BLaER1 treated with 17β-estradiol and CSF1 and Interleukin-3, amounts not matched to agents 10 nM and 100 nM (cell line): ENCODE measurements around the gene PACSIN3.

Experiments used
- H3K27ac ChIP-seq, 11 experiments: shearing (Covaris generic); formaldehyde crosslinking; 2 replicates each; pipeline ENCODE4 v1.8.1; 2022
- H3K27me3 ChIP-seq, 11 experiments: shearing (Covaris generic); formaldehyde crosslinking; 2 replicates each; pipeline ENCODE4 v1.8.1; 2022
- H3K36me3 ChIP-seq, 11 experiments: shearing (Covaris generic); formaldehyde crosslinking; 2 replicates each; pipeline ENCODE4 v1.8.1; 2022
- H3K4me1 ChIP-seq, 10 experiments: shearing (Covaris generic); formaldehyde crosslinking; 2 replicates each; pipeline ENCODE4 v1.8.1; 2022
- H3K4me2 ChIP-seq, 11 experiments: shearing (Covaris generic); formaldehyde crosslinking; 2 replicates each; pipeline ENCODE4 v1.8.1; 2022
- H3K4me3 ChIP-seq, 10 experiments: shearing (Covaris generic); formaldehyde crosslinking; 2 replicates each; pipeline ENCODE4 v1.8.1; 2022
- H3K9ac ChIP-seq, 11 experiments: shearing (Covaris generic); formaldehyde crosslinking; 2 replicates each; pipeline ENCODE4 v1.8.1; 2022
- H3K9me3 ChIP-seq, 11 experiments: shearing (Covaris generic); formaldehyde crosslinking; replicated peaks in 1 of 11; 2 replicates each; pipeline ENCODE4 v1.8.1; 2022
- H4K20me1 ChIP-seq, 11 experiments: shearing (Covaris generic); formaldehyde crosslinking; 2 replicates each; pipeline ENCODE4 v1.8.1; 2022
- Cebpa-rat ChIP-seq, 11 experiments: shearing (Covaris generic); IDR thresholded peaks; 2 replicates each; pipeline ENCODE4 v1.8.1; 2022

The PACSIN3 gene

DNA sequence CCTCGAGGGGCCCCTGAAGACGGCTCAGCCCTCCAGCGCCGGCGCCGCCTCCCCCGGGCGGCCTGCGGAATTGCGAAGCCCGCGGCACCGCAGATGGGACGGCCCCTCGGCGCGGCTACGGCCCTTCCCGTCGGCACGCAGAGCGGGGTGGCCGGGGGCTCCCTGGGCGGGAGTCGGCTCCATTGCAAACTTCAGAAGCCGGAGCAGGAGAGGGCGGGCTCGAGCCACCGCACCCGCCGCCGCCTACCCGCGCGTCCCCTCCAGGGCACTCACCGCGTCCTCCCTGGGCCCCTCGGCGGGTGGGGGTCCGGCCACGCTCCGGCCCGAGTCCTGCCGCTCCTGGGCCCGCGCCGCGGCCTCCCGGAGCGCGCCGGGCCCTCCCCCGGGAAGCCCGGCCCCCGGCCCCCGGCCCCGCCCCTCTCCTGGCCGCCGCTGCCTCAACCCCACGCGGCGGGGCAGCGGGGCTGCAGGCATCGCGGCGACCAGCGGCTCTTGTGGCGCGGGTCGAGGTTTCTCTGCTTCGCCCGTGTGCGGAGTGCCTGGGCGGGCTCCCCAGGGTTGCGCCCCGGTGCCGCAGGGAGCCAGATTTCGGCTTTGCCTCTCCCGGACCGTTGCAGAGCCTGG is at the start of gene PACSIN3:
Gene PACSIN3, minus strand, starts transcription at position 359 of the 624 bp plus-strand sequence. CDS start 3,707 bp downstream, outside the sequence.
- H4K20me1 ChIP-seq: peaks cover 0 to 22% (median 0%) of the 10 kb centered on the region in 11 experiments; a peak in 7 of 22 replicates
- no peaks in the 10 kb centered on the region for H3K9me3 ChIP-seq
- peak within 1 kb of the TSS; percentile 9 to 84 (median 80); a peak in 21 of 22 replicates for H3K27ac ChIP-seq
- H3K9ac ChIP-seq: peak within 1 kb of the TSS; percentile 74 to 91 (median 85)
- H3K4me2 ChIP-seq: peak within 1 kb of the TSS; percentile 80 to 100 (median 97)
- H3K27me3 ChIP-seq: peaks cover 0 to 7% (median 0%) of the 10 kb centered on the region in 11 experiments; a peak in 3 of 22 replicates
- no peak for TF ChIP-seq Cebpa-rat (IDR thresholded peaks at IDR 0.05)
- H3K36me3 ChIP-seq: peaks cover 0 to 12% (median 5%) of the 10 kb centered on the region in 11 experiments; a peak in 7 of 22 replicates
- peaks cover 33 to 64% (median 53%) of the 10 kb centered on the region in 10 experiments for H3K4me1 ChIP-seq
- peak within 1 kb of the TSS; percentile 64 to 83 (median 76) for H3K4me3 ChIP-seq

DNA sequence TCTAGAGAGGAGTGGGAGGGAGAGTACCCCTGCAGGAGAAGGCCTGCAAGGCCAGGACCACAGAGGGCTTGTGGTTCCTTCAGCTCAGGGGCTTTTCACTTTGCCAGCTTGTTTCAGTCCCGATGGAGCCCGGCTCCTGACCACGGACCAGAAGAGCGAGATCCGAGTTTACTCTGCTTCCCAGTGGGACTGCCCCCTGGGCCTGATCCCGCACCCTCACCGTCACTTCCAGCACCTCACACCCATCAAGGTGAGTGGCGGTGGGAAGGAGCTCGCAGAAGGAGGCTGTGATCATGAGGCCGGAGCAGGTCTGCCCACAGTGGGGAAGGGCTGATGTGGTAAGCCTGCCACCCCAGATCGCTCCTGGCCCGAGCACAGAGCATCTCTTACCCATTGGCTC is 48.9 kb upstream of the PACSIN3 start:
- no peak for TF ChIP-seq Cebpa-rat (IDR thresholded peaks at IDR 0.05)
- Histone ChIP-seq H3K27ac (no peak overlapping the region), H3K4me1 (peaks cover 14 to 41% (median 18%) of the 10 kb centered on the region in 10 experiments), H3K9ac (peak overlapping the region in 2 of 11 experiments; percentile 1 to 8; a peak in 1 of 22 replicates), H4K20me1 (peaks cover 0 to 38% (median 0%) of the 10 kb centered on the region in 11 experiments; a peak in 4 of 22 replicates), H3K4me3 (no peak overlapping the region), H3K4me2 (no peak overlapping the region), H3K36me3 (peaks cover 64 to 98% (median 85%) of the 10 kb centered on the region in 11 experiments), H3K9me3 (no peaks in the 10 kb centered on the region), H3K27me3 (no peaks in the 10 kb centered on the region)

DNA sequence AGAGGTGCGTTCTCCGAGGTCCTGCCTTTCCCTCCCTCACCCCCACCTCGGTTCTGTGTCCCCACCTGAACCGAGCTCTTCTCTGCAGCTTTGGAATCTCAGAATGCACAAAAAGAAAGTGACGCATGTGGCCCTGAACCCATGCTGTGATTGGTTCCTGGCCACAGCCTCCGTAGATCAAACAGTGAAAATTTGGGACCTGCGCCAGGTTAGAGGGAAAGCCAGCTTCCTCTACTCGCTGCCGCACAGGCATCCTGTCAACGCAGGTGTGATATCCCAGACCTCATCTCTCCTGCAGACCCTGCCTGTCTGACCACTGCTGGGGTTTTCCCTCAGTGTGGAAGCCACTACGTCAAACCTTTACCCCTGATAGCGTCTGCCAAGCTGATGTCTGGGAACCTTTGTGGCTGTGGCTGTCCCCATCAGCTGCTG is 48.5 kb upstream of the PACSIN3 start:
- Histone ChIP-seq H4K20me1 (peaks cover 0 to 35% (median 0%) of the 10 kb centered on the region in 11 experiments; a peak in 4 of 22 replicates), H3K9me3 (no peaks in the 10 kb centered on the region), H3K27ac (no peak overlapping the region), H3K36me3 (peaks cover 59 to 98% (median 85%) of the 10 kb centered on the region in 11 experiments), H3K4me2 (no peak overlapping the region), H3K27me3 (no peaks in the 10 kb centered on the region), H3K4me1 (peaks cover 12 to 36% (median 16%) of the 10 kb centered on the region in 10 experiments), H3K9ac (peak overlapping the region in 2 of 11 experiments; percentile 1 to 8; a peak in 1 of 22 replicates), H3K4me3 (no peak overlapping the region)
- TF ChIP-seq Cebpa-rat (IDR thresholded peaks at IDR 0.05): no peak

DNA sequence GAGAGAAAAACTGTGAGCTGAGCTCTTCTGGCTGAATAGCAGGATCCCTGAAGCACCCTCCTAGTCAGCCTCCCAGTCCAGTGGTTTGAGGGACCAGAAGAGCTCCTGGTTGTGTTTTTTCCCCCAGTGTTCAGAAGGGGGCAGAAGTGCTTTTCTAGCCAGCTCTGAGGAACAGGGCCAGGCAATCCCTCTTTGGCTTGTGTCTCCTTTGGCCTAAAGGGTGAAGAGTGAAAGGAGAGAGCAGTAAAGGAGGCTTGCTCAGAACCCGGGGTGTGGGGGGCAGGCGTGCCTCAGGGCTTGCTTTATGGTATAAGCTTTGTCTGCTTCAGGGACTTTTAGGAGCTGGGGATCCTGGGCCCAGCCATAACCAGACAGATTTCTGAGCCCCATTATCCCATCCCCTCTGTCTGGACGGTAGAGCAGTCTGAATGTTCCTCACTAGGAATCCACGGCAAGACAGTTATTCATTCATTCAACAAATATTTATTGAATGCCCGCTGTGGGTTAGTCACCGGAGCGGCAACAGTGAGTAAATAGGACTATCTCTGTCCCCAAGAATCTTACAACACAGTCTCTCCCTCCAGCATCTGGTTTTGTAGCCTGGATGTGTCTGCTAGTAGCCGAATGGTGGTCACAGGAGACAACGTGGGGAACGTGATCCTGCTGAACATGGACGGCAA is 47.9 kb upstream of the PACSIN3 start:
- Histone ChIP-seq H3K27ac (no peak overlapping the region), H3K9ac (no peak overlapping the region; a peak in 2 of 22 replicates), H3K4me2 (no peak overlapping the region), H3K4me1 (peaks cover 6 to 31% (median 10%) of the 10 kb centered on the region in 10 experiments), H3K27me3 (no peaks in the 10 kb centered on the region), H3K4me3 (no peak overlapping the region), H4K20me1 (peaks cover 0 to 29% (median 0%) of the 10 kb centered on the region in 11 experiments; a peak in 4 of 22 replicates), H3K9me3 (no peaks in the 10 kb centered on the region), H3K36me3 (peaks cover 57 to 98% (median 85%) of the 10 kb centered on the region in 11 experiments)
- TF ChIP-seq Cebpa-rat (IDR thresholded peaks at IDR 0.05): no peak

DNA sequence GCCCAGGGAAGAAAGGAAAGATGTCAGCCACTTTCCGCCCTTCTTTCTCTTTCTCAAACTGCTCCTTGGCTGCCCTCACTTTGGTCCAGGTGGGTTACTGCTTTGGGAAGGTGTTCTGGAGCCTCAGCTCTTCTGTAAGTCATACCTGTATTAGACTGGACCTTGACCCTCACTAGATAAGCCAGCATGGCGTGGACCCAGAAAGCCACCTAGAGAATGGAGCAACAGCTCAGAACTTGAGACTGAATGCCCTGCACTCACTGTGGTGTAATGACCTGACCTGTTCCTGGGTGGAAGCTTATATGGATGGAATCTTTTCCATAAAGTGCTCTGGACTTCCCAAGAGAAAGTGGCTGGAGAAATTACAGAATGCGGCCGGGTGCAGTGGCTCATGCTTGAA is 46.8 kb upstream of the PACSIN3 start:
- Histone ChIP-seq H3K9me3 (no peaks in the 10 kb centered on the region), H3K27me3 (no peaks in the 10 kb centered on the region), H4K20me1 (peaks cover 0 to 26% (median 0%) of the 10 kb centered on the region in 11 experiments; a peak in 4 of 22 replicates), H3K9ac (peak overlapping the region in 1 of 11 experiments; percentile 34; a peak in 1 of 22 replicates), H3K4me2 (no peak overlapping the region), H3K4me3 (no peak overlapping the region), H3K27ac (no peak overlapping the region), H3K4me1 (peaks cover 0 to 20% (median 2%) of the 10 kb centered on the region in 10 experiments; a peak in 7 of 20 replicates), H3K36me3 (peaks cover 57 to 98% (median 86%) of the 10 kb centered on the region in 11 experiments)
- TF ChIP-seq Cebpa-rat (IDR thresholded peaks at IDR 0.05): no peak

DNA sequence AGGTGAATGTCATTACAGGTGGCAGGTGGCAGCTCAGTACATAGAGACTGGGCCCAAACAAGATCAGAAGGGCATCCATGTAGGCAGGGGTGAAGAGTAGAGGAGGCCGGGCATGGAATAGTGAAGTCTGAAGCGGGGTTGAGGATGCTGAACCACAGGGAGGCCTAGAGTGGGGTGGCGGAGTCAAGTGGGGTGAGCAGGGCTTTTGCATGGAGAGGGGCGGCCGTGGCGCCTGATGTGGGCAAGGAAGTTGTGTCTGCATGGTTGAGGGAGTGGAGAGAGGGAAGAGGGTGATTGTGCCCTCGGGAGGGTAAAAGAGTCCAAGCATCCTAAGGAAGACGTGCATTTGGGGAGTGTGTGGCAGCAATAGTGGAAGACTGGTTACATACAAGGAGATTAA is 42.9 kb upstream of the PACSIN3 start:
- Histone ChIP-seq H3K4me2 (no peak overlapping the region), H3K4me3 (no peak overlapping the region), H3K27ac (no peak overlapping the region), H3K36me3 (peaks cover 61 to 96% (median 82%) of the 10 kb centered on the region in 11 experiments), H3K9me3 (no peaks in the 10 kb centered on the region), H3K27me3 (no peaks in the 10 kb centered on the region), H3K9ac (no peak overlapping the region), H3K4me1 (peaks cover 0 to 9% (median 0%) of the 10 kb centered on the region in 10 experiments; a peak in 1 of 20 replicates), H4K20me1 (peaks cover 0 to 15% (median 0%) of the 10 kb centered on the region in 11 experiments; a peak in 5 of 22 replicates)
- TF ChIP-seq Cebpa-rat (IDR thresholded peaks at IDR 0.05): no peak

DNA sequence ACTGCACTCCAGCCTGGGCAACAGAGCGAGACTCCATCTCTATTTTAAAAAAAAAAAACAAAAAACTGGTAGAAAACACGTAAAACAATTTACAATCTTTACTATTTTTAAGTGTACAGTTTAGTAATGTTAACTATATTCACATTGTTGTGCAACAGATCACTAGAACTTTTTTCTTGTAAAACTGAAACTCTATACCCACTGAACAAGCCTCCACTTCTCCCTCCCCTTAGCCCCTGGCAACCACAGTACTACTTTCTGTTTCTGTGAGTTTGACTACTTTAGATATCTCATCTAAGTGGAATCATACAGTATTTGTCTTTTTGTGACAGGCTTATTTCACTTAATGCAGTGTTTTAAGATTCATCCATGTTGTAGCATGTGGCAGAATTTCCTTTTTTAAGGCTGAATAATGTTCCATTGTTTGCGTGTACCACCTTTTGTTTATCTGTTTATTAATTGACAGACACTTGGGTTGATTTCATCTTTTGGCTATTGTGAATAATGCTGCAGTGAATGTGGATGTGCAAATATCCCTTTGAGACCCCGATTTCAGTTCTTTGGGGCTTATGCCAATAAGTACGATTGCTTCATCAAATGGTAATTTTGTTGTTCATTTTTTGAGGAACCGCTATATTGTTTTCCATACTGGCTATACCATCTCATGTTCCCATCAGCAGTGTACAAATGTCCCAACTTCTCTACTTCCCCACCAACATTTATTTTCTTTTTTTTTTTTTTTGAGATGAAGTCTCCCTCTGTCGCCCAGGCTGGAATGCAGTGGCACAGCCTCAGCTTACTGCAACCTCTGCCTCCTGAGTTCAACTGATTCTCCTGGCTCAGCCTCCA is 39.5 kb upstream of the PACSIN3 start:
- no peak overlapping the region for H3K4me2 ChIP-seq
- peaks cover 0 to 9% (median 0%) of the 10 kb centered on the region in 10 experiments; a peak in 1 of 20 replicates for H3K4me1 ChIP-seq
- H3K9me3 ChIP-seq: no peaks in the 10 kb centered on the region
- no peak for TF ChIP-seq Cebpa-rat (IDR thresholded peaks at IDR 0.05)
- H4K20me1 ChIP-seq: peaks cover 0 to 9% (median 0%) of the 10 kb centered on the region in 11 experiments; a peak in 6 of 22 replicates
- peak overlapping the region in 1 of 11 experiments; percentile 18; a peak in 1 of 22 replicates for H3K27ac ChIP-seq
- no peak overlapping the region for H3K9ac ChIP-seq
- peaks cover 77 to 97% (median 96%) of the 10 kb centered on the region in 11 experiments for H3K36me3 ChIP-seq
- H3K4me3 ChIP-seq: no peak overlapping the region
- no peaks in the 10 kb centered on the region for H3K27me3 ChIP-seq

DNA sequence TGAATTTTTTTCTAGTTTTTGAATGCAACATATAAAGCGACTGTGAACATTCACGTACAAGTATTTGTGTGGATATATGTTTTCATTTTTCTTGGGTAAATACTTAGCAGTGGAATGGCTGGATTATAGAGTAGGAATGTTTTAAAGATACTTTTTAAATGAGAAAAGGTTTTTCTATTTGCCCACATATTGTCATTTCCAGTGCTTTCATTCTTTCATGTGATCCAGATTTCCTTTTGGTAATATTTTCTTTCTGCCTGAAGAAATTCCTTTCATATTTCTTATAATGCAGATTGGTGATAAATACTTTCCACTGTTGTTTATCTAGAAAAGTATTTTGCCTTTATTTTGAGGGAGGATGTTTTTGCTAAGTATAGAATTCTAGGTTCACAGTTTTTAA is 36.5 kb upstream of the PACSIN3 start:
- no peaks in the 10 kb centered on the region for H3K27me3 ChIP-seq
- H3K9me3 ChIP-seq: no peaks in the 10 kb centered on the region
- H3K4me3 ChIP-seq: no peak overlapping the region
- peaks cover 0 to 29% (median 9%) of the 10 kb centered on the region in 11 experiments; a peak in 11 of 22 replicates for H4K20me1 ChIP-seq
- no peak overlapping the region for H3K4me2 ChIP-seq
- peaks cover 15 to 25% (median 19%) of the 10 kb centered on the region in 10 experiments for H3K4me1 ChIP-seq
- H3K9ac ChIP-seq: no peak overlapping the region
- peaks cover 75 to 97% (median 94%) of the 10 kb centered on the region in 11 experiments for H3K36me3 ChIP-seq
- TF ChIP-seq Cebpa-rat (IDR thresholded peaks at IDR 0.05): no peak
- H3K27ac ChIP-seq: no peak overlapping the region
